ENCODE results near the gene MAEL. TPM values are rescaled to one million over a fixed set of nuclear protein-coding genes. Genes with fewer than 3 reads are reported as not detected.

Gene MAEL
- total RNA-seq, 1 donor from 2014 or later, result 0.41 TPM

- Mint-ChIP-seq H3K27me3 (peaks cover 9% of the 10 kb centered on the region), H3K4me3 (peak overlapping the region; percentile 67), H3K36me3 (no peaks in the 10 kb centered on the region), H3K27ac (peak overlapping the region; percentile 72), H3K4me1 (ENCODE audit: unreplicated experiment) (peaks cover 11% of the 10 kb centered on the region), H3K9me3 (no peaks in the 10 kb centered on the region)
- TF ChIP-seq CTCF (conservative IDR thresholded peaks at IDR 0.05), result peak; percentile 97
- DNase-seq (ENCODE audit: extremely low spot score, unreplicated experiment), result no peak
Observed at GRCh38 chr1:167059045-167059808, 70.1 kb downstream of the MAEL start.

DNA sequence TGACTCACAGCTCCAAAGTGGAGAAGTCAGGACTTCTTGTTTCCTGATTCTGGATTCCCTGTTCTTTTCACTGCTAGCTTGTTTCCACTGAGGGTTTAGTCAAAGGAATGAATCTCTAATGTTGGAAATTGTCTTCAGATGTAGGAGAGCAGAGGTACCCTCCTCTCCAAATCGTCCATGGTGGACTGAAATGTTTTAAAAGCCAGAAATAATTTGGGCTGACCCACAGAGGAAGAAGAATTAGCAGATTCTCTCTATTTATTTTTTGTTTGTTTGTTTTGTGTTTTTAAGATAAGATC, 70.7 kb downstream of the MAEL start:
- Mint-ChIP-seq H3K4me3 (no peak overlapping the region), H3K9me3 (no peaks in the 10 kb centered on the region), H3K36me3 (no peaks in the 10 kb centered on the region), H3K27me3 (peaks cover 12% of the 10 kb centered on the region), H3K4me1 (ENCODE audit: unreplicated experiment) (peaks cover 11% of the 10 kb centered on the region), H3K27ac (no peak overlapping the region)
- no peak for TF ChIP-seq CTCF (conservative IDR thresholded peaks at IDR 0.05)
- no peak for DNase-seq (ENCODE audit: extremely low spot score, unreplicated experiment)

- Mint-ChIP-seq H3K36me3 (no peaks in the 10 kb centered on the region), H3K27ac (no peak overlapping the region), H3K9me3 (no peaks in the 10 kb centered on the region), H3K4me3 (no peak overlapping the region), H3K27me3 (peaks cover 12% of the 10 kb centered on the region), H3K4me1 (ENCODE audit: unreplicated experiment) (peaks cover 11% of the 10 kb centered on the region)
- peak; percentile 54 for TF ChIP-seq CTCF (conservative IDR thresholded peaks at IDR 0.05)
- DNase-seq (ENCODE audit: extremely low spot score, unreplicated experiment), result no peak
Observed at GRCh38 chr1:167060141-167061072, 71.3 kb downstream of the MAEL start.

- DNase-seq (ENCODE audit: extremely low spot score, unreplicated experiment), result no peak
- no peak overlapping the region for H3K4me3 Mint-ChIP-seq
- H3K27me3 Mint-ChIP-seq, result peaks cover 12% of the 10 kb centered on the region
- H3K27ac Mint-ChIP-seq, result no peak overlapping the region
- H3K36me3 Mint-ChIP-seq, result no peaks in the 10 kb centered on the region
- H3K4me1 Mint-ChIP-seq (ENCODE audit: unreplicated experiment), result peaks cover 11% of the 10 kb centered on the region
- H3K9me3 Mint-ChIP-seq, result no peaks in the 10 kb centered on the region
- no peak for TF ChIP-seq CTCF (conservative IDR thresholded peaks at IDR 0.05)
Observed at GRCh38 chr1:167061073-167061464, 72.0 kb downstream of the MAEL start.

DNA sequence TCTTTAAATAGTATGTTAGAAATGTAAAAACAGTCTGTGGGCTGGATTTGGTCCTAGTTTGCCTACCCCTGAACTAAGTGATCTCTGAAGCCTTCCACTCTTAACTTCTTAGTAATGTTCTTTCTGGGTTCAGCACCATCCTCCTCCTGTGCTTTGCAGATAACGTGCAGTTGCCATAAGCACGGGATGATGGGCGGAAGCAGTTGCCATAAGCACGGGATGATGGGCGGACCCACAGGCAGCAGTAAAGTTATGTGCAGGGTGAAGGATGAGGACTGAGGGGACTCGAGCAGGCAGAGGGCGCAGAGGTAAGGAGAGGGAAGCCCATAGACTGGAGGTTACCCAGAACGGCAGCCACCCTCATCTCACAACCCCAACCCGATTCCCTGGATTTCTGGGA, 75.5 kb downstream of the MAEL start:
- H3K36me3 Mint-ChIP-seq, result no peaks in the 10 kb centered on the region
- peaks cover under 1% of the 10 kb centered on the region for H3K4me1 Mint-ChIP-seq (ENCODE audit: unreplicated experiment)
- H3K4me3 Mint-ChIP-seq, result no peak overlapping the region
- H3K9me3 Mint-ChIP-seq, result no peaks in the 10 kb centered on the region
- no peak overlapping the region for H3K27ac Mint-ChIP-seq
- no peak for TF ChIP-seq CTCF (conservative IDR thresholded peaks at IDR 0.05)
- peaks cover 12% of the 10 kb centered on the region for H3K27me3 Mint-ChIP-seq
- no peak for DNase-seq (ENCODE audit: extremely low spot score, unreplicated experiment)

Data from type B pancreatic cell (in vitro differentiated cells).